ENCODE data around the gene SELENOK. TPM values are rescaled to one million over a fixed set of nuclear protein-coding genes. Genes with fewer than 3 reads are reported as not detected.

SELENOK gene
- total RNA-seq, result 10 to 100 TPM; 36.5 to 48.1 (median 45.4) TPM

- whole genome bisulfite sequencing, result under 1% methylated on average over 50 of the region's 73 CpGs
- TF ChIP-seq POLR2A (IDR thresholded peaks at IDR 0.05), result peak; percentile 70 to 95
- TF ChIP-seq CTCF (IDR thresholded peaks at IDR 0.05), result no peak
- TF ChIP-seq POLR2AphosphoS5 (IDR thresholded peaks at IDR 0.05), result peak in 2 of 3 donors; percentile 50 to 84
- Histone ChIP-seq H3K27me3 (peaks cover 5% of the 10 kb centered on the region), H3K36me3 (no peaks in the 10 kb centered on the region), H3K27ac (peak within 1 kb of the TSS; percentile 92), H3K4me1 (peaks cover 16% of the 10 kb centered on the region), H3K9me3 (no peaks in the 10 kb centered on the region), H3K4me3 (peak within 1 kb of the TSS; percentile 96)
- DNase-seq (ENCODE audit: low spot score in 2 of 2), result peak; percentile 99 to 100
These were observed at the start of gene SELENOK for GRCh38 chr3:53891497-53892285. Gene SELENOK, minus strand, starts transcription at chr3:53891859.

- no peaks in the 10 kb centered on the region for H3K36me3 ChIP-seq
- H3K9me3 ChIP-seq, result peaks cover 6% of the 10 kb centered on the region
- DNase-seq (ENCODE audit: low spot score in 2 of 2), result no peak
- peaks cover 10% of the 10 kb centered on the region for H3K27me3 ChIP-seq
- no peak for TF ChIP-seq CTCF (IDR thresholded peaks at IDR 0.05)
- no peak for TF ChIP-seq POLR2AphosphoS5 (IDR thresholded peaks at IDR 0.05)
- TF ChIP-seq EP300 (IDR thresholded peaks at IDR 0.05), result no peak
- TF ChIP-seq POLR2A (IDR thresholded peaks at IDR 0.05), result no peak
- 69% methylated on average over 6 of the region's 6 CpGs for WGBS
- H3K27ac ChIP-seq, result no peak overlapping the region
- no peaks in the 10 kb centered on the region for H3K4me1 ChIP-seq
- no peak overlapping the region for H3K4me3 ChIP-seq
These were observed 49.5 kb upstream of the SELENOK start for GRCh38 chr3:53941184-53941583.

DNA sequence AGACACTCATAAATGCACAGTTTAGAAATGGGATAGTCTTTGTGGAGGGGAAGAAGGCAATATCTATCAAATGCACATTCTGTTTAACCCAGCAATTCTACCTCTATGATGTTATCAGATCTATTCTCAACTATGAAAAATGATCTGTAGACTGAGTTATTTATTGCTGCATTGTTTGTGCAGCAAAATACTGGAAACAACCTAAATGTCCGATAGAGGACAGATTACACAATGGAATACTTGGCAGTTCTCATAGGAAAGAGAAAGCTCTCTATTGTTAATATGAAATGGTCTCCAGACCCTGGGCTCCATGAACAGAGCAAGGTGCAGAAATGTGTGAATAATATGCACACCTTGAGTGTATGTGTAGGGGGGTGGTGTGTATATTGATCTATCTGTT is 49.0 kb upstream of the SELENOK start:
- Histone ChIP-seq H3K27ac (no peak overlapping the region), H3K9me3 (no peaks in the 10 kb centered on the region), H3K4me3 (no peak overlapping the region), H3K4me1 (no peaks in the 10 kb centered on the region), H3K27me3 (peaks cover 10% of the 10 kb centered on the region), H3K36me3 (no peaks in the 10 kb centered on the region)
- WGBS, result 22% methylated on average over 1 of the region's 1 CpG
- no peak for TF ChIP-seq POLR2A (IDR thresholded peaks at IDR 0.05)
- no peak for TF ChIP-seq CTCF (IDR thresholded peaks at IDR 0.05)
- no peak for TF ChIP-seq EP300 (IDR thresholded peaks at IDR 0.05)
- no peak for TF ChIP-seq POLR2AphosphoS5 (IDR thresholded peaks at IDR 0.05)
- no peak for DNase-seq (ENCODE audit: low spot score in 2 of 2)

- no peaks in the 10 kb centered on the region for H3K36me3 ChIP-seq
- no peaks in the 10 kb centered on the region for H3K9me3 ChIP-seq
- DNase-seq (ENCODE audit: low spot score in 2 of 2), result no peak
- WGBS, result 71% methylated on average over 1 of the region's 1 CpG
- no peak overlapping the region for H3K27ac ChIP-seq
- H3K4me3 ChIP-seq, result no peak overlapping the region
- no peaks in the 10 kb centered on the region for H3K4me1 ChIP-seq
- TF ChIP-seq EP300 (IDR thresholded peaks at IDR 0.05), result no peak
- TF ChIP-seq POLR2A (IDR thresholded peaks at IDR 0.05), result no peak
- no peak for TF ChIP-seq POLR2AphosphoS5 (IDR thresholded peaks at IDR 0.05)
- TF ChIP-seq CTCF (IDR thresholded peaks at IDR 0.05), result no peak
- H3K27me3 ChIP-seq, result peaks cover 10% of the 10 kb centered on the region
These were observed 48.2 kb upstream of the SELENOK start for GRCh38 chr3:53939813-53940212.

DNA sequence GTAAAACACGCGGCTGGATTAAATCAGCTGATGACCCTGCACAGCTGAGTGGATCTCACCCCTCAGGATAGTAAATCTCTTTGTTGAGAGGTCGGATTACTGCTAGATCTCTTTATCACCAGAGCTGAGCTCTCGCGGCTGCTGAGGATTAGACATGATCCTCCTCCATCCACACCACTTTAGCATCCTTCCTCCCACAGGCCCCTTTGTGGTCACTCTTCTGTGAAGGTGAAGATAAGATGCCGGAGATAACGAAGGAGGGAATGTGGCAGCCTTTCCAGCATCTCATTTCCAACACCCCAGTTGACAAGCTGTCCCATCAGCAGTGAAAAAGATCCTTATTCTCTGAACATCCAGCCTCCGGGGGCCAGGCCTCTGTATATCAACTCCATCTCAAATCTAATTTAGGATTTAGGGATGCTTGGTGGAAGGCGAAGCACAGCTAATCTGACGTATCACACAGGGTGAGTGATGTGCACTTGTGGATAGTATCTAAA is 47.5 kb upstream of the SELENOK start:
- WGBS, result 62% methylated on average over 10 of the region's 10 CpGs
- H3K9me3 ChIP-seq, result no peaks in the 10 kb centered on the region
- TF ChIP-seq POLR2A (IDR thresholded peaks at IDR 0.05), result no peak
- no peak for TF ChIP-seq EP300 (IDR thresholded peaks at IDR 0.05)
- no peak for TF ChIP-seq POLR2AphosphoS5 (IDR thresholded peaks at IDR 0.05)
- no peak for TF ChIP-seq CTCF (IDR thresholded peaks at IDR 0.05)

More for the DNA sequence above, 47.5 kb upstream of the SELENOK start:
- peaks cover 10% of the 10 kb centered on the region for H3K27me3 ChIP-seq
- no peak overlapping the region for H3K27ac ChIP-seq
- H3K36me3 ChIP-seq, result no peaks in the 10 kb centered on the region
- DNase-seq (ENCODE audit: low spot score in 2 of 2), result no peak
- H3K4me1 ChIP-seq, result no peaks in the 10 kb centered on the region
- no peak overlapping the region for H3K4me3 ChIP-seq

Measured in suprapubic skin (tissue), 4 donors.